PC-9 (cell line): Measurements from ENCODE around the gene CBX4. TPM values are rescaled to one million over a fixed set of nuclear protein-coding genes. Genes with fewer than 3 reads are reported as not detected.

ENCODE experiments used
- BruUV-seq: library from RNA; stranded (reverse); fragments of 400-500 nt; replicated peaks from 2 replicates; lab custom pipeline; 2021; lab: Mats Ljungman, UMichigan
- CTCF ChIA-PET: fragments of 300-600 bp; sonication (Branson Sonifier 250); formaldehyde crosslinking; loops from one replicate; lab custom pipeline; 2022; ENCODE audit warnings: antibody characterized with exemption; lab: Charles Lee
- POLR2A ChIA-PET: fragments of 300-600 bp; sonication (Branson Sonifier 250); formaldehyde crosslinking; loops from one replicate; lab custom pipeline; 2022; ENCODE audit warnings: antibody characterized with exemption; ENCODE audit not compliant: unreplicated experiment; lab: Charles Lee
- DNase-seq, 2 experiments: peaks; one replicate each; pipeline versions ENCODE4 v3.0.0 to v3.0.0-alpha.2; 2015 to 2022; ENCODE audit warnings: mixed read lengths in 1 of 2
- H2AFZ ChIP-seq: fragments of 200-600 bp; sonication (generic); 2 replicates; pipeline ENCODE4 v1.8.1; 2017; ENCODE audit warnings: antibody characterized with exemption
- H3F3A ChIP-seq: fragments of 200-600 bp; sonication (generic); 2 replicates; pipeline ENCODE4 v1.8.1; 2017; ENCODE audit warnings: antibody characterized with exemption, mild to moderate bottlenecking, low read depth; ENCODE audit not compliant: insufficient read depth
- H3K27ac ChIP-seq: fragments of 200-600 bp; sonication (generic); 2 replicates; pipeline ENCODE4 v1.6.1; 2016; ENCODE audit warnings: mixed run types
- H3K27me3 ChIP-seq: fragments of 200-600 bp; sonication (generic); 2 replicates; pipeline ENCODE4 v1.6.1; 2016; ENCODE audit warnings: low read depth, mixed run types; ENCODE audit not compliant: insufficient read depth
- H3K36me3 ChIP-seq: fragments of 200-600 bp; sonication (generic); 2 replicates; pipeline ENCODE4 v1.6.1; 2016; ENCODE audit warnings: low read depth, mixed run types
- H3K4me1 ChIP-seq: fragments of 200-600 bp; sonication (generic); replicated peaks from 2 replicates; pipeline ENCODE4 v1.6.1; 2016; ENCODE audit warnings: mixed run types; ENCODE audit not compliant: insufficient read depth
- H3K4me2 ChIP-seq: fragments of 200-600 bp; sonication (generic); 2 replicates; pipeline ENCODE4 v1.6.1; 2017; ENCODE audit warnings: mixed run types
- H3K4me3 ChIP-seq: fragments of 200-600 bp; sonication (generic); 2 replicates; pipeline ENCODE4 v1.6.1; 2016; ENCODE audit warnings: mixed run types
- H3K79me2 ChIP-seq: fragments of 200-600 bp; sonication (generic); 2 replicates; pipeline ENCODE4 v1.6.1; 2017; ENCODE audit warnings: low read depth, mixed run types
- H3K9me2 ChIP-seq: fragments of 200-600 bp; sonication (generic); 2 replicates; pipeline ENCODE4 v1.8.1; 2017; ENCODE audit warnings: mild to moderate bottlenecking; ENCODE audit not compliant: insufficient read depth
- H3K9me3 ChIP-seq: fragments of 200-600 bp; sonication (generic); 2 replicates; pipeline ENCODE4 v1.8.1; 2016; ENCODE audit warnings: low read depth; ENCODE audit not compliant: insufficient read depth
- H4K20me1 ChIP-seq: fragments of 200-600 bp; sonication (generic); 2 replicates; pipeline ENCODE4 v1.8.1; 2017; ENCODE audit not compliant: insufficient read depth
- CTCF ChIP-seq: fragments of 200-600 bp; sonication (generic); conservative IDR thresholded peaks from 2 replicates; pipeline ENCODE4 v1.6.1; 2017; ENCODE audit warnings: mixed run types, antibody characterized with exemption, mild to moderate bottlenecking, moderate library complexity
- EZH2 ChIP-seq: fragments of 200-600 bp; sonication (generic); IDR thresholded peaks from 2 replicates; pipeline ENCODE4 v1.8.0; 2017; ENCODE audit warnings: antibody characterized with exemption, low read depth
- intact Hi-C: fragments of 100-400 bp; cut with micrococcal nuclease; formaldehyde crosslinking; loops from one replicate; pipeline ENCODE4 v1.10.0; 2022; ENCODE audit not compliant: unreplicated experiment
- total RNA-seq: library from RNA; stranded (reverse); gene quantifications from 2 replicates; pipeline ENCODE4 v1.2.3, GENCODE V29; 2021

Gene CBX4
- total RNA-seq, 1 experiment from 2014 or later: 32.0 TPM

DNA sequence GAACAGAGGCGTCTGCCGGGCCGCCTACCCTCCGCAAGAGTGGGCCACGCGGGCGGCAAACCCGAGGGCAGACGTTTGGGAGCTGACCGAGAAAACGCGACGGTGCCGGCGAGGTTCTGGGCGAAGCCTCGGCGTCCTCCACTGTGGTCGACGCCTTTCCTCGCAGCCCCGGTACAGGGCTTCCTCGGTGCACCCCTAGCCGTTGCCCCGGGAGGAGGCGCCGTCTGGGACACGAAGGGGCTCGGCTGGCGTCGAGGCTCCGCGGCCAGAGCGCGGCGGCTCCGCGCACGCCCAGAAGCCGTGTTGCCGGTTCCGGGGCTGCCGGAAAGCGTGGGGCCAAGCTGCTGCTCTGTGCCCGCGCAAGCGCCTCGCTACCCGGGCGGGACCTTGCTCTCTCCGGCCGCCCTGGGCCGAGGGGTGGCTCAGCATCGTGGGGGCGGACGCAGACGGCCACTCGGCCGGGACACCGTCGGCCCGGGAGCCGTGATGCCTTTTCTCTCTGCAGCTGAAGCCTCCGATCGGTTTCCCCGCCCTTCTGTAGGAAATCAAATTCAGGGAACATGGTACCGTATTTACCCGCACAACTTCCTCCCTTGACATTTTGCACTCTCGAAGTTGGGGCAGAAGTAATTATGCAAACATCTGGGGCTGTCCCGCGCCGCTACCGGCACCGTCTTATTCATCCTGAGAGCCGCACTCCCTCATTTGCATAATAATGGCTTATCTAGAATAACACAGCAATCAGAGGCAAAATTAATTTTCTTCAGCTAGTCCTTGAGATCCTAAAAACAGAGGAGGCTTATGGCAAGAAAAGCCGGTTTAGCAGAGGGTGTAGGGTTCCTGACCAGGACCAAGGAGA, 35.0 kb downstream of the CBX4 start:
- Histone ChIP-seq H2AFZ (no peak overlapping the region), H3K4me3 (no peak overlapping the region), H3F3A (no peaks in the 10 kb centered on the region; the same call in 1 of the 2 replicates), H3K27me3 (peaks cover 30% of the 10 kb centered on the region), H3K4me1 (peaks cover 8% of the 10 kb centered on the region; the same call in 1 of the 2 replicates), H4K20me1 (no peaks in the 10 kb centered on the region), H3K4me2 (no peak overlapping the region), H3K9me3 (no peaks in the 10 kb centered on the region), H3K36me3 (no peaks in the 10 kb centered on the region), H3K9me2 (no peaks in the 10 kb centered on the region), H3K79me2 (no peaks in the 10 kb centered on the region), H3K27ac (no peak overlapping the region)
- DNase-seq: no peak
- POLR2A ChIA-PET: interaction anchor here (0.6 kb wide), 1 partner anchor 35 kb away, joined by 12 read pairs; the partner anchor contains the start of gene CBX4
- intact Hi-C loops: no loop called here
- TF ChIP-seq CTCF (no peak), EZH2 (no peak)
- BruUV-seq: no TSS peak
- CTCF ChIA-PET: interaction anchor here (0.6 kb wide), 1 partner anchor 62 kb away, joined by 3 read pairs; no protein-coding TSS in a partner anchor

- Histone ChIP-seq H3K4me3 (no peak overlapping the region), H3F3A (no peaks in the 10 kb centered on the region; the same call in 1 of the 2 replicates), H3K9me2 (no peaks in the 10 kb centered on the region), H3K4me2 (no peak overlapping the region), H3K9me3 (no peaks in the 10 kb centered on the region), H3K79me2 (no peaks in the 10 kb centered on the region), H2AFZ (no peak overlapping the region), H3K4me1 (peaks cover 4% of the 10 kb centered on the region; the same call in 1 of the 2 replicates), H3K27ac (no peak overlapping the region), H3K27me3 (peaks cover 31% of the 10 kb centered on the region), H4K20me1 (no peaks in the 10 kb centered on the region), H3K36me3 (no peaks in the 10 kb centered on the region)
- ChIA-PET CTCF (interaction anchor here (0.6 kb wide), 1 partner anchor 61 kb away, joined by 3 read pairs; no protein-coding TSS in a partner anchor), POLR2A (no interaction called here)
- no peak for TF ChIP-seq CTCF
- no peak for TF ChIP-seq EZH2
- intact Hi-C loops: no loop called here
- no TSS peak for BruUV-seq
- no peak for DNase-seq
Observed at GRCh38 chr17:79803421-79803996, 35.7 kb downstream of the CBX4 start.

GRCh38 chr17:79802736-79803420, 36.4 kb downstream of the CBX4 start:
- H3K27ac ChIP-seq: no peak overlapping the region
- H2AFZ ChIP-seq: no peak overlapping the region
- no peaks in the 10 kb centered on the region for H3K79me2 ChIP-seq
- H3K4me1 ChIP-seq: peaks cover 4% of the 10 kb centered on the region; the same call in 1 of the 2 replicates
- no TSS peak for BruUV-seq
- H3K9me3 ChIP-seq: no peaks in the 10 kb centered on the region
- intact Hi-C loops: no loop called here
- H3K27me3 ChIP-seq: peaks cover 31% of the 10 kb centered on the region
- ChIA-PET POLR2A (no interaction called here), CTCF (no interaction called here)
- no peaks in the 10 kb centered on the region for H3K9me2 ChIP-seq
- no peaks in the 10 kb centered on the region; the same call in 1 of the 2 replicates for H3F3A ChIP-seq
- no peaks in the 10 kb centered on the region for H4K20me1 ChIP-seq
- H3K4me2 ChIP-seq: no peak overlapping the region
- H3K36me3 ChIP-seq: no peaks in the 10 kb centered on the region
- no peak overlapping the region for H3K4me3 ChIP-seq
- TF ChIP-seq CTCF (no peak), EZH2 (no peak)
- DNase-seq: no peak
